HG02623 (cell line): Measurements from ENCODE around the gene DIPK1B.

Experiments used
- ATAC-seq: cut with Tn5 transposase; IDR thresholded peaks from one replicate; pipeline ENCODE4 v1.9.1; 2021; ENCODE audit warnings: moderate library complexity; ENCODE audit not compliant: unreplicated experiment

Gene DIPK1B

GRCh38 chr9:136711751-136712689 lies at the start of gene DIPK1B:
Gene DIPK1B, plus strand, starts transcription at chr9:136712572. Its CDS starts 94 bp downstream, at chr9:136712666.
- ATAC-seq = no peak

- no peak for ATAC-seq
Measured at GRCh38 chr9:136662656-136663581, 49.5 kb upstream of the DIPK1B start, which contains the start of gene EGFL7. Gene EGFL7, plus strand, starts transcription at chr9:136662916. Its CDS starts 5,367 bp downstream, at chr9:136668283.

DNA sequence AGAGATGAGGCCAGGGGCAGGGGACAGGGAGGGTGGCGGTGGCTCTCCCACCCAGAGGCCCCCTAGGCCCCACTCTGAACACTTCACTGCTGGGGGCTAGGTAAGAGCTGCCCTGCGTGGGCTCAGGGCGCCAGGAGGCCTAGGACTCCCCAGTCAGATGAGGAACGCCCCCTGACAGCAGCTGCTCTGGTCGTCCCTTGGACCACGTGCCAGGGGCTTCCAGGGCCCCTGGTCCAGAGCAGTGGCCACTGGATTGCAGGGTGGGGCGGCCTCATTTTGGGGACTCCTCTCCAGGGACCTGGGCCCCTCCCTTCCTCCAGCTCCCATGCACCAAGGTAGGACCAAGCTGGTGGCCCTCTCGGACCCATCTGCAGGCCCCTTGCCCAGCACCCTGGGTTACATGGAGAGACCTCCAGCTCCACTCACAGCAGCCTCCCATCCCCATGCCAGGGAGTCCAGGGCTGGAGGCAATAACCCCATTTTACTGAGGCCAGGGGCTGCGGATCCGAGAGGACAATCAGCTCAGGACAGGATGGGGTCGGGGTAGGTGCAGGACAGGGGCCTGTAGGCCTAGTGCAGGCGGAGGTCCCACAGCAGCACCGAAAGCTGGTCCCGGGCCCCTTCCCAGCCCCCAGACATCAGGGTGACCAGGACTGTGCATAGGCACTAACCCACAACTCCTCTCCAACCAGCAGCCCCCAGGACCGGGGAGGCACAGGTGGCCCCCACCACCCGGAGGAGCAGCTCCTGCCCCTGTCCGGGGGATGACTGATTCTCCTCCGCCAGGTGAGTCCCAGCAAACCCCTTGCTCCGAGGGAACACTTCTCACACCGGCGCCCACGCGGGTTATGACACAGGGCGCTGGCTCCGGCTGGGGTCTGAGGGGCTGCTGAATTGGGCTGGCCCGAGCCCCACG lies 48.1 kb upstream of the DIPK1B start:
- ATAC-seq = no peak

GRCh38 chr9:136665111-136665703 lies 47.2 kb upstream of the DIPK1B start:
- ATAC-seq = no peak

DNA sequence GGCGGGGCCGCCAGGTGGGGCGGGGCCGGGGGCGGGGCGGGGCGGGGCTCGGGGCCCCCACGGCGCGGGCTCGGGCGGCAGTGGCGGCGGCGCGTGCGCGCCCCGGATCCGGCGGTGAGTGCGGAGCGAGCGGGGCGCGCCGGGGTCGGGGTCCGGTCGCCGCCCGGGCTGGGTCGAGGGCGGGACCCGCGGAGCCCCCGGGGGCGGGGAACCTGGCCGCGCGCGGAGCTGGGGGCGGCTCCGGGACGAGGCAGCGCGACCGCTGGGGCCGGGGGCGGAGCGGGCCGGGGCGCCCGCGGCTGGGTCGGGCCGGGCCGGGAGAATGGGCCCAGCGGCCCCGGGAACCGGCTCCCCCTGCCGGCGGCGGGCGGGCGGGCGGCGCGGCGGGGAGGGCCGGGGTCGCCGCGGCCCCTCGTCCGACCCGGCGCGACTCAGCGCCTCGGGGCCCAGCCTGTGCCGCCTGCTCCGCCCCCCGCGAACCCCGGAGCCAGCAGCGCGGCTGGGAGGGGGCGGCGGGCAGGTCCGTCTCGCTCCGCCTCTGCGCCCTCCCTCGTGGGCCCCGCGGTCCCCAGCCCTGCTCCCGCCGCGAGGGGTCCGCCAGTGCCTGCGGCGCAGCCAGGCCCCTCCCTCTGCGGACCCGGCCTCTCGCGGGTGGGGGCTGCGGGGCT lies 46.5 kb upstream of the DIPK1B start:
- no peak for ATAC-seq

- no peak for ATAC-seq
Measured at GRCh38 chr9:136666372-136667213, 45.8 kb upstream of the DIPK1B start.

- ATAC-seq = no peak
Measured at GRCh38 chr9:136667214-136667939, 45.0 kb upstream of the DIPK1B start.

DNA sequence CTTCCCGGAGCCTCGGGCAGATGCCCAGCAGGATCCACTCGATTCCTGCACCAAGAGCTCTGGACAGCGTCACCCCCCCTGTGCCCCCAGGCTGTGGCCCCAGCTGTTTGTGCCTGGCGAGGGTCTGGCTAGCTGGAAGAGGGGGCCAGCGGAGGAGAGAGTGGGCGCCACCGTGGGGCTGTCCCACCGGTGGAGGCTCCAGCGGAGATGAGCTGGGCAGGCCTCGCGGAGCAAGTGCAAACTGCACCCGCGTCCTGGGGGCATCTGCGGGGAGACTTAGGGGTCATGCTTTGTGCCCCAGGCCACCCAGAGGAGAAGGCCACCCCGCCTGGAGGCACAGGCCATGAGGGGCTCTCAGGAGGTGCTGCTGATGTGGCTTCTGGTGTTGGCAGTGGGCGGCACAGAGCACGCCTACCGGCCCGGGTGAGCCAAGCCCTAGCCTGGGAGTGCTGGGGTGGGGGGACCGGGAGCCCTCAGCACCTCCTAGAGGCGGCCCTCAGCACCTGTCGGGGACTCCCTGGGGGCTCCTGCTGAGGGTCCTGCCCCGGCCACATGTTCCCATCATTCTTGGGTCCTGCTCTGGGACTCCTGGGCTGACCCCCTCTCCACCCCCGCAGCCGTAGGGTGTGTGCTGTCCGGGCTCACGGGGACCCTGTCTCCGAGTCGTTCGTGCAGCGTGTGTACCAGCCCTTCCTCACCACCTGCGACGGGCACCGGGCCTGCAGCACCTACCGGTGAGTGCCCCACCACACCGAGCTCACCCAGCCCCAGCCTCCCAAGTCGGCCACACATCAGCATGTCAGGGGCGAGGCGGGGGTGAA lies 44.2 kb upstream of the DIPK1B start:
- no peak for ATAC-seq

DNA sequence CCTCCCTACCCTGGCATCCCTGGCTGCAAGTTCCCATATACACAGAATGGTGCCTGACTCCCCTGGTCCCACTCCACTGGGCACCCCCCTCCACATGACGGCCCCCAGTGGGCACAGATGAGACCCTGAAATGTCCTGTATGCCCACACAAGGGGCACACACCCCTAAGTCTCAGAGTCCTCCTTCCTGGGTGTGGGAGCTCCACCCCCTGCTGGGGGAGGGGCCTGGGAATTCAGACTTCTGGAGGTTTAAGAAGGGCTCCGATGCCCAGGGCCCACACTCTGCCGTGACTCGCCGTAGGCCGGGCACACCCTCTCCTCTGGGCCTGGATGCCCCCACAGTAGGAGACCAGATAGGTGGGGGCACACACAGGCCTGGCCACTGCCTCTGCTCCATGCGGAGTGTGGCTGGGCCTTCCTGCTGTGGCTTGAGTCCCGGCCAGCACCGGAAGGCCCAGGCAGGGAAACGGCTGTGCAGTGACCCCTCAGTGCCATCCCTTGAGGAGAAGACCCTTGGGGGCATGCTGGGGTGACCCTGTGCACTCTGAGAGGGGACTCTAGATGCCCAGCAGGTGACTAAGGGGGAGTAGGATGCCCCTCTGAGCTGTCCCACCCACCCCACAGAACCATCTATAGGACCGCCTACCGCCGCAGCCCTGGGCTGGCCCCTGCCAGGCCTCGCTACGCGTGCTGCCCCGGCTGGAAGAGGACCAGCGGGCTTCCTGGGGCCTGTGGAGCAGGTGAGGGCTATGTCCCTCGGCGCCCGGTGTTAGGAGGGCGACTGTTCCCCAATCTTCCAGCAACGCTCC lies 43.2 kb upstream of the DIPK1B start:
- ATAC-seq = no peak

- ATAC-seq = no peak
Measured at GRCh38 chr9:136669791-136670464, 42.4 kb upstream of the DIPK1B start.

DNA sequence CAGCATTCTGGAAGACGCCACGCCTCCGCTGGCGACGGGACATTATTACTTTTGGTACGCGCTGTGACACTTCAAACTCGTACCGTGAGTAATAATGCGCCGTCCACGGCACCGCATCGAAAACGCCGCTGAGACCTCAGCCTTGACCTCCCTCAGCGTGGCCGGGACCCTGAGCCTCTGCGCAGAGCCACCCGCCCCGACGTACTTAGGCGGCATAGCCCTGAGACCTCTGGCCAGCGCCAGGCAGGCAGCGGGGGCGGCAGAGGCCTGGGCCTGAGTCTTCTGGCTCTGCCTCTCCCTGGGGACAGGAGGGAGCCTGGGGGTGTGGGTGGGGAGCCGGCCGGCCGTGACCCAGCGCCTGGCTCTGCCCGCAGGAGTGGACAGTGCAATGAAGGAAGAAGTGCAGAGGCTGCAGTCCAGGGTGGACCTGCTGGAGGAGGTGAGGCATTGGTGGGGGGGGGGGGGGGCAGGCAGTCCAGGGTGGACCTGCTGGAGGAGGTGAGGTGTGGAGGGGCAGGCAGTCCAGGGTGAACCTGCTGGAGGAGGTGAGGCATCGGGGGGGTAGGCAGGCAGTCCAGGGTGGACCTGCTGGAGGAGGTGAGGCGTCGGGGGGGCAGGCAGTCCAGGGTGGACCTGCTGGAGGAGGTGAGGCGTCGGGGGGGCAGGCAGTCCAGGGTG lies 41.7 kb upstream of the DIPK1B start:
- ATAC-seq = no peak

GRCh38 chr9:136671254-136671614 lies 41.1 kb upstream of the DIPK1B start:
- no peak for ATAC-seq

- no peak for ATAC-seq
Measured at GRCh38 chr9:136671646-136672430, 40.5 kb upstream of the DIPK1B start.

DNA sequence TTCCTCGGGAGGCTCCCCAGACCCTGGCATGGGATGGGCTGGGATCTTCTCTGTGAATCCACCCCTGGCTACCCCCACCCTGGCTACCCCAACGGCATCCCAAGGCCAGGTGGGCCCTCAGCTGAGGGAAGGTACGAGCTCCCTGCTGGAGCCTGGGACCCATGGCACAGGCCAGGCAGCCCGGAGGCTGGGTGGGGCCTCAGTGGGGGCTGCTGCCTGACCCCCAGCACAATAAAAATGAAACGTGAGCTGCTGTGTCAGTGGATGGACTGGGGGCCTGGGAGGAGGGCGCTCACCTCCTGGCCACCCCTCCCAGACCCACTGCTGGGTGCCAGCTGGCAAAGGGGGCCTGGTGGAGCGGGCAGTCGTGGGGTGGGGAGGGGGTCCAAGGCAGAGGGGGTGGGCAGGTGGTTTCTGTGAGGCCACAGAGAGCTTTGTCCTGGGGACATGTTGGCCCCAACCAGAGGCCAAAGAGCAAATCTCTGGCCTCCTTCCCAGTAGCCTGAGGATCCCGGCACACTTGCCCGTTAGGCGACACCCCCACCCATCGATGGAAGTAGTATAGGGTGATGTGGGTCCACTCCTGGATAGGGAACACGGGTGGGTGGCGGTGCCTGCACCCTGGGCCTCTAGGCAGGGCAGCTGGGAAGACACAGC lies 39.8 kb upstream of the DIPK1B start:
- ATAC-seq = no peak
